ENCODE results near the gene TSFM. TPM values are rescaled to one million over a fixed set of nuclear protein-coding genes. Genes with fewer than 3 reads are reported as not detected.

TSFM gene
- total and polyA plus RNA-seq, 2 of the 13 experiments (the other 11 are each of a cell fraction or from before 2014, with no cell fraction given), result 29.8 to 68.3 TPM

DNA sequence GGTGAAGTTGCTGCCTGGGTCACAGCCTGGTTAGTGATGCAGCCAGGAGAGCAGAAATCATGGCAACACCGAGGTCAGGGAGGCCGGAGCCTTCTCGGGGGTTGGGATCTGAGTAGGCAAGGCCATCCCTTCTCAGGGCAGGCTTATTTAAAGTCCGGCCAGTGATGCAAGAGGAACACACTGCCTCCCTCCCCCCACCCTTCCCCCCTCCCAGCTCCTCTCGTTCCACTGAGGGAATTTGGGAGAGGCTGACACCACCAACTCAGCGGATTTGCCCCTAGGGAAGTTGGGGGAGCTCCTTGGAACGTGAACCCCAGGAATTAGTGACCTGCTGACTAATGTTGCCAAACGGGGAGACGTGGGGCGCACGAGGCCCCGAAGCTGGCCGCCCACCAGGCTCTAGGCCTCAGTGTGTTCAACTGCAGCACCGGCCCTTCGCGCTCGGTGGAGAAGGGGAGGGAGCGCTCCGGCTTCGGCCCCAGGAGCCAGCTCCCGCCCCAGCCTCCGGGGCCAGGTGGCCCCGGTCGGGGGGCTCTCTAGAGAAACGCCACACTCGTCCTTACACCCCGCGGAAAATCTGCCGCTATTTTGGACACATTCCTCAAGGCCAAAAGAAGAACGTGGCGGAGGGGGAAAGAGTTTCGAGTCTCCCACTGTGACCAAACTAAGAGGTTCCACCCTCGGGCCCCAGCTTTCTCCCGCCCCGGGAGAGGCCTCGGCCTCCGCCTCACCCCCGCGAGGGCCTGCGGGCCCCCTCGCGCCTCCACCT, 62.3 kb downstream of the TSFM start (continued):
- TF ChIP-seq, protein P1, sequence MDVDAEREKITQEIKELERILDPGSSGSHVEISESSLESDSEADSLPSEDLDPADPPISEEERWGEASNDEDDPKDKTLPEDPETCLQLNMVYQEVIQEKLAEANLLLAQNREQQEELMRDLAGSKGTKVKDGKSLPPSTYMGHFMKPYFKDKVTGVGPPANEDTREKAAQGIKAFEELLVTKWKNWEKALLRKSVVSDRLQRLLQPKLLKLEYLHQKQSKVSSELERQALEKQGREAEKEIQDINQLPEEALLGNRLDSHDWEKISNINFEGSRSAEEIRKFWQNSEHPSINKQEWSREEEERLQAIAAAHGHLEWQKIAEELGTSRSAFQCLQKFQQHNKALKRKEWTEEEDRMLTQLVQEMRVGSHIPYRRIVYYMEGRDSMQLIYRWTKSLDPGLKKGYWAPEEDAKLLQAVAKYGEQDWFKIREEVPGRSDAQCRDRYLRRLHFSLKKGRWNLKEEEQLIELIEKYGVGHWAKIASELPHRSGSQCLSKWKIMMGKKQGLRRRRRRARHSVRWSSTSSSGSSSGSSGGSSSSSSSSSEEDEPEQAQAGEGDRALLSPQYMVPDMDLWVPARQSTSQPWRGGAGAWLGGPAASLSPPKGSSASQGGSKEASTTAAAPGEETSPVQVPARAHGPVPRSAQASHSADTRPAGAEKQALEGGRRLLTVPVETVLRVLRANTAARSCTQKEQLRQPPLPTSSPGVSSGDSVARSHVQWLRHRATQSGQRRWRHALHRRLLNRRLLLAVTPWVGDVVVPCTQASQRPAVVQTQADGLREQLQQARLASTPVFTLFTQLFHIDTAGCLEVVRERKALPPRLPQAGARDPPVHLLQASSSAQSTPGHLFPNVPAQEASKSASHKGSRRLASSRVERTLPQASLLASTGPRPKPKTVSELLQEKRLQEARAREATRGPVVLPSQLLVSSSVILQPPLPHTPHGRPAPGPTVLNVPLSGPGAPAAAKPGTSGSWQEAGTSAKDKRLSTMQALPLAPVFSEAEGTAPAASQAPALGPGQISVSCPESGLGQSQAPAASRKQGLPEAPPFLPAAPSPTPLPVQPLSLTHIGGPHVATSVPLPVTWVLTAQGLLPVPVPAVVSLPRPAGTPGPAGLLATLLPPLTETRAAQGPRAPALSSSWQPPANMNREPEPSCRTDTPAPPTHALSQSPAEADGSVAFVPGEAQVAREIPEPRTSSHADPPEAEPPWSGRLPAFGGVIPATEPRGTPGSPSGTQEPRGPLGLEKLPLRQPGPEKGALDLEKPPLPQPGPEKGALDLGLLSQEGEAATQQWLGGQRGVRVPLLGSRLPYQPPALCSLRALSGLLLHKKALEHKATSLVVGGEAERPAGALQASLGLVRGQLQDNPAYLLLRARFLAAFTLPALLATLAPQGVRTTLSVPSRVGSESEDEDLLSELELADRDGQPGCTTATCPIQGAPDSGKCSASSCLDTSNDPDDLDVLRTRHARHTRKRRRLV (CRISPR knock-in tag; IDR thresholded peaks at IDR 0.05), result no peak
- no peak for TF ChIP-seq HDAC2 (CRISPR knock-in tag; IDR thresholded peaks at IDR 0.05)
- TF ChIP-seq FOXM1 (CRISPR knock-in tag; IDR thresholded peaks at IDR 0.05), result no peak
- TF ChIP-seq ZNF367 (CRISPR knock-in tag; IDR thresholded peaks at IDR 0.05; ENCODE audit: borderline replicate concordance), result no peak
- TF ChIP-seq RXRA (CRISPR knock-in tag; IDR thresholded peaks at IDR 0.05), result 0 out of 2 replicates have a peak, but pooled peaks have one; percentile 32
- TF ChIP-seq ZNF431 (CRISPR knock-in tag; IDR thresholded peaks at IDR 0.05; ENCODE audit: borderline replicate concordance, low read depth), result no peak
- TF ChIP-seq, protein P2, sequence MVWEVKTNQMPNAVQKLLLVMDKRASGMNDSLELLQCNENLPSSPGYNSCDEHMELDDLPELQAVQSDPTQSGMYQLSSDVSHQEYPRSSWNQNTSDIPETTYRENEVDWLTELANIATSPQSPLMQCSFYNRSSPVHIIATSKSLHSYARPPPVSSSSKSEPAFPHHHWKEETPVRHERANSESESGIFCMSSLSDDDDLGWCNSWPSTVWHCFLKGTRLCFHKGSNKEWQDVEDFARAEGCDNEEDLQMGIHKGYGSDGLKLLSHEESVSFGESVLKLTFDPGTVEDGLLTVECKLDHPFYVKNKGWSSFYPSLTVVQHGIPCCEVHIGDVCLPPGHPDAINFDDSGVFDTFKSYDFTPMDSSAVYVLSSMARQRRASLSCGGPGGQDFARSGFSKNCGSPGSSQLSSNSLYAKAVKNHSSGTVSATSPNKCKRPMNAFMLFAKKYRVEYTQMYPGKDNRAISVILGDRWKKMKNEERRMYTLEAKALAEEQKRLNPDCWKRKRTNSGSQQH (CRISPR knock-in tag; IDR thresholded peaks at IDR 0.05; ENCODE audit: low read depth), result no peak
- TF ChIP-seq, protein P3, sequence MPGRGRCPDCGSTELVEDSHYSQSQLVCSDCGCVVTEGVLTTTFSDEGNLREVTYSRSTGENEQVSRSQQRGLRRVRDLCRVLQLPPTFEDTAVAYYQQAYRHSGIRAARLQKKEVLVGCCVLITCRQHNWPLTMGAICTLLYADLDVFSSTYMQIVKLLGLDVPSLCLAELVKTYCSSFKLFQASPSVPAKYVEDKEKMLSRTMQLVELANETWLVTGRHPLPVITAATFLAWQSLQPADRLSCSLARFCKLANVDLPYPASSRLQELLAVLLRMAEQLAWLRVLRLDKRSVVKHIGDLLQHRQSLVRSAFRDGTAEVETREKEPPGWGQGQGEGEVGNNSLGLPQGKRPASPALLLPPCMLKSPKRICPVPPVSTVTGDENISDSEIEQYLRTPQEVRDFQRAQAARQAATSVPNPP (CRISPR knock-in tag; IDR thresholded peaks at IDR 0.05), result no peak
- no peak for TF ChIP-seq ZEB1 (IDR thresholded peaks at IDR 0.05; ENCODE audit: insufficient replicate concordance, low read depth)
- TF ChIP-seq HNRNPUL1 (IDR thresholded peaks at IDR 0.05; ENCODE audit: low read depth, low read length), result no peak
- TF ChIP-seq ERF (CRISPR knock-in tag; IDR thresholded peaks at IDR 0.05), result no peak
- TF ChIP-seq, protein P4, sequence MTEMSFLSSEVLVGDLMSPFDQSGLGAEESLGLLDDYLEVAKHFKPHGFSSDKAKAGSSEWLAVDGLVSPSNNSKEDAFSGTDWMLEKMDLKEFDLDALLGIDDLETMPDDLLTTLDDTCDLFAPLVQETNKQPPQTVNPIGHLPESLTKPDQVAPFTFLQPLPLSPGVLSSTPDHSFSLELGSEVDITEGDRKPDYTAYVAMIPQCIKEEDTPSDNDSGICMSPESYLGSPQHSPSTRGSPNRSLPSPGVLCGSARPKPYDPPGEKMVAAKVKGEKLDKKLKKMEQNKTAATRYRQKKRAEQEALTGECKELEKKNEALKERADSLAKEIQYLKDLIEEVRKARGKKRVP (CRISPR knock-in tag; IDR thresholded peaks at IDR 0.05), result 0 out of 4 replicates have a peak, but pooled peaks of 1 of the 2 experiments have one; percentile 22
- TF ChIP-seq, protein P5, sequence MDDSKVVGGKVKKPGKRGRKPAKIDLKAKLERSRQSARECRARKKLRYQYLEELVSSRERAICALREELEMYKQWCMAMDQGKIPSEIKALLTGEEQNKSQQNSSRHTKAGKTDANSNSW (CRISPR knock-in tag; IDR thresholded peaks at IDR 0.05; ENCODE audit: borderline replicate concordance), result no peak
- TF ChIP-seq CENPT (CRISPR knock-in tag; IDR thresholded peaks at IDR 0.05; ENCODE audit: low read depth), result no peak
- peak; percentile 64; the same call in 1 of the 2 replicates for TF ChIP-seq ZNF256 (CRISPR knock-in tag; conservative IDR thresholded peaks at IDR 0.05)
- no peak for TF ChIP-seq TOPORS (CRISPR knock-in tag; IDR thresholded peaks at IDR 0.05)
- TF ChIP-seq, protein P6, sequence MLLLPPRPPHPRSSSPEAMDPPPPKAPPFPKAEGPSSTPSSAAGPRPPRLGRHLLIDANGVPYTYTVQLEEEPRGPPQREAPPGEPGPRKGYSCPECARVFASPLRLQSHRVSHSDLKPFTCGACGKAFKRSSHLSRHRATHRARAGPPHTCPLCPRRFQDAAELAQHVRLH (CRISPR knock-in tag; IDR thresholded peaks at IDR 0.05; ENCODE audit: borderline replicate concordance, low read depth), result no peak; the same call in 1 of the 2 replicates
- no peak for TF ChIP-seq FIP1L1 (IDR thresholded peaks at IDR 0.05; ENCODE audit: borderline replicate concordance, insufficient read depth, low read depth, low read length)
- no peak for TF ChIP-seq RORA (CRISPR knock-in tag; IDR thresholded peaks at IDR 0.05)
- TF ChIP-seq EHMT2 (IDR thresholded peaks at IDR 0.05; ENCODE audit: borderline replicate concordance, low read depth, low read length), result no peak
